GM12878 (cell line): Measurements from ENCODE around the gene ANXA9. TPM values are rescaled to one million over a fixed set of nuclear protein-coding genes. Genes with fewer than 3 reads are reported as not detected.

Experiments used
- ASH2L ChIP-seq: fragments of 300-600, 200-600 bp; sonication (generic); IDR thresholded peaks from 2 replicates; pipeline ENCODE4 v1.6.1; 2017; ENCODE audit warnings: low read depth, mild to moderate bottlenecking, borderline replicate concordance
- BCL3 ChIP-seq: IDR thresholded peaks from 2 replicates; pipeline ENCODE4 v1.6.1; 2011; ENCODE audit warnings: borderline replicate concordance, low read depth, mild to moderate bottlenecking, moderate library complexity, low read length; ENCODE audit not compliant: insufficient read depth, poor library complexity, severe bottlenecking
- CBX5 ChIP-seq: sonication (generic); IDR thresholded peaks from 2 replicates; pipeline ENCODE4 v1.6.1; 2016; ENCODE audit warnings: low read depth, moderate library complexity, mild to moderate bottlenecking, inconsistent platforms
- CTCF ChIP-seq, 3 experiments: IDR thresholded peaks in 2 of 3; conservative IDR thresholded peaks in 1 of 3; 2 replicates each; pipeline ENCODE4 v1.5.1; 2011; ENCODE audit warnings: low read depth in 3 of 3, low read length in 3 of 3, mild to moderate bottlenecking in 3 of 3, control low read depth in 2 of 3, moderate library complexity in 2 of 3, inconsistent platforms in 1 of 3, mixed read lengths in 1 of 3; ENCODE audit not compliant: control insufficient read depth in 2 of 3, insufficient read depth in 1 of 3; ENCODE audit errors: extremely low read depth in 1 of 3
- EP300 ChIP-seq, 2 experiments: fragments of 150-350 bp in 1 of 2; IDR thresholded peaks; 2 replicates each; pipeline ENCODE4 v1.6.1; 2011 to 2012; ENCODE audit warnings: low read depth in 2 of 2, low read length in 2 of 2, borderline replicate concordance in 1 of 2, improper control_type of control experiment in 1 of 2, inconsistent platforms in 1 of 2; ENCODE audit not compliant: control insufficient read depth in 1 of 2
- ETV6 ChIP-seq, 2 experiments: fragments of 450-650 bp in 1 of 2; IDR thresholded peaks in 1 of 2; conservative IDR thresholded peaks in 1 of 2; 2 replicates each; pipeline ENCODE4 v1.6.1; 2014; ENCODE audit warnings: antibody characterized with exemption in 1 of 2, borderline replicate concordance in 1 of 2, low read depth in 1 of 2, mild to moderate bottlenecking in 1 of 2, moderate library complexity in 1 of 2
- FOXM1 ChIP-seq: IDR thresholded peaks from 2 replicates; pipeline ENCODE4 v1.6.1; 2012; ENCODE audit warnings: low read depth, mild to moderate bottlenecking, inconsistent platforms, low read length, moderate library complexity
- IKZF2 ChIP-seq, 2 experiments: fragments of 450-650 bp; IDR thresholded peaks; 2 replicates each; pipeline ENCODE4 v1.6.1; 2017; ENCODE audit warnings: mild to moderate bottlenecking in 2 of 2, moderate library complexity in 2 of 2
- KDM1A ChIP-seq: fragments of 200-600 bp; sonication (generic); IDR thresholded peaks from 2 replicates; pipeline ENCODE4 v1.6.1; 2016; ENCODE audit warnings: borderline replicate concordance
- KLF5 ChIP-seq: fragments of 450-650 bp; IDR thresholded peaks from 2 replicates; pipeline ENCODE4 v1.6.1; 2014; ENCODE audit warnings: mild to moderate bottlenecking; ENCODE audit not compliant: partially characterized antibody
- MEF2A ChIP-seq: IDR thresholded peaks from 2 replicates; pipeline ENCODE4 v1.6.1; 2011; ENCODE audit warnings: low read depth, mild to moderate bottlenecking, low read length, moderate library complexity; ENCODE audit not compliant: insufficient read depth
- MLLT1 ChIP-seq: fragments of 450-650 bp; IDR thresholded peaks from 2 replicates; pipeline ENCODE4 v1.6.1; 2016; ENCODE audit warnings: mild to moderate bottlenecking
- MTA2 ChIP-seq: fragments of 450-650 bp; IDR thresholded peaks from 2 replicates; pipeline ENCODE4 v1.6.1; 2016; ENCODE audit warnings: low read depth, mild to moderate bottlenecking, moderate library complexity
- NBN ChIP-seq: fragments of 450-650 bp; IDR thresholded peaks from 2 replicates; pipeline ENCODE4 v1.6.1; 2016
- NR2F1 ChIP-seq: fragments of 450-650 bp; conservative IDR thresholded peaks from 2 replicates; pipeline ENCODE4 v1.6.1; 2017; ENCODE audit warnings: mild to moderate bottlenecking
- PML ChIP-seq: IDR thresholded peaks from 2 replicates; pipeline ENCODE4 v1.6.1; 2012; ENCODE audit warnings: low read length, inconsistent platforms
- POLR2AphosphoS5 ChIP-seq: IDR thresholded peaks from 2 replicates; pipeline ENCODE4 v1.6.1; 2011; ENCODE audit warnings: mild to moderate bottlenecking, low read length, inconsistent platforms
- RAD21 ChIP-seq: IDR thresholded peaks from 2 replicates; pipeline ENCODE4 v1.6.1; 2011; ENCODE audit warnings: mild to moderate bottlenecking, low read depth, low read length, moderate library complexity; ENCODE audit not compliant: insufficient read depth
- RELA ChIP-seq: fragments of 450-650 bp; IDR thresholded peaks from 2 replicates; pipeline ENCODE4 v1.8.0; 2014; ENCODE audit warnings: borderline replicate concordance; ENCODE audit not compliant: partially characterized antibody
- ZBTB4 ChIP-seq: fragments of 450-650 bp; formaldehyde crosslinking; IDR thresholded peaks from 2 replicates; pipeline ENCODE4 v1.4.0; 2022; ENCODE audit warnings: mild to moderate bottlenecking, moderate library complexity
- polyA plus RNA-seq, 11 experiments: library from polyadenylated mRNA; depleted of rRNA in 4 of 11; unstranded in 6 of 11; stranded (reverse) in 5 of 11; fragments of >200 nt; fragmentation: Nextera tagmentation in 4 of 11; fragmentation: Illumina TruSeq in 1 of 11; extraction: Ambion mirVana in 4 of 11; extraction: Trizol in 1 of 11; gene quantifications; 1 replicate in 1 of 11; 2 replicates in 10 of 11; pipeline versions ENCODE4 v1.2.1 to v1.2.3, GENCODE V29; 2011 to 2016; ENCODE audit warnings: inconsistent platforms in 2 of 11, missing spikeins in 2 of 11, low read depth in 1 of 11
- total RNA-seq, 4 experiments: library from RNA; depleted of rRNA in 3 of 4; stranded (reverse); fragments of >200 nt in 3 of 4; fragmentation: Illumina TruSeq in 1 of 4; extraction: Trizol in 1 of 4; gene quantifications; 2 replicates each; pipeline versions ENCODE4 v1.2.1 to v1.2.3, GENCODE V29; 2013 to 2021

Gene ANXA9
- total and polyA plus RNA-seq, 10 of the 15 experiments (the other 5 are each of a cell fraction or from before 2014, with no cell fraction given), result 0.04 to 0.43 (median 0.18) TPM; not detected in 4

DNA sequence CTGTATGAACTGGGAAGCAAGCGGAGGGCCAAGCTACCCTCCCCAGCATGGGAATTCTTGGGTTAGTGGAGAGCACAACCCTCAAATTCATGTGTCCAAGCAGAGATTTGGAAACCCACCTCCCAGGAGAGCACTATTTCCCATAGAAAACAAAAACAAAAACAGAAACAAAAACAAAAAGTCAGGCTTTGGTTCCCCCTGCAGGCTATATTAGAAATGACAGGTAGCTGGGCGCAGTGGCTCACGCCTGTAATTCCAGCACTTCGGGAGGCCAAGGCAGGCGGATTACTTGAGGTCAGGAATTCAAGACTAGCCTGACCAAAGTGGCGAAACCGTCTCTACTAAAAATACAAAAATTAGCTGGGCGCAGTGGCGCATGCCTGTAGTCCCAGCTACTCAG, 13.8 kb downstream of the ANXA9 start (continued):
- TF ChIP-seq CTCF (IDR thresholded peaks at IDR 0.05 in 2 of 3, conservative IDR thresholded peaks at IDR 0.05 in 1 of 3; ENCODE audit: control insufficient read depth in 2 of 3, extremely low read depth in 1 of 3, insufficient read depth in 1 of 3, low read depth in 3 of 3, low read length in 3 of 3) (peak; percentile 46 to 59 (median 50)), KLF5 (peak; percentile 31), BCL3 (no peak), POLR2AphosphoS5 (no peak), IKZF2 (IDR thresholded peaks at IDR 0.05) (no peak), EP300 (IDR thresholded peaks at IDR 0.05; ENCODE audit: borderline replicate concordance in 1 of 2, control insufficient read depth in 1 of 2, low read depth in 2 of 2, low read length in 2 of 2) (no peak), RELA (no peak), MLLT1 (no peak; the same call in 1 of the 2 replicates), FOXM1 (no peak), NR2F1 (no peak), PML (no peak), NBN (0 out of 2 replicates have a peak, but pooled peaks have one; percentile 18), ASH2L (no peak), RAD21 (peak; percentile 56), ETV6 (conservative IDR thresholded peaks at IDR 0.05 in 1 of 2, IDR thresholded peaks at IDR 0.05 in 1 of 2; ENCODE audit: borderline replicate concordance in 1 of 2, low read depth in 1 of 2) (no peak), MTA2 (no peak), ZBTB4 (CRISPR knock-in tag) (no peak), CBX5 (no peak), MEF2A (no peak), KDM1A (no peak)
